ENCODE data around the gene TRRAP.
"Not testable (repeated sequence)": the region's sequence is repeated elsewhere in the genome, so short reads cannot be mapped to it uniquely, and the experiment has no call there.

The TRRAP gene

GRCh38 chr7:98866765-98867164 lies 11.6 kb upstream of the TRRAP start:
- DNase-seq = no peak

- no peak for DNase-seq
These were observed 9.9 kb upstream of the TRRAP start for GRCh38 chr7:98868450-98868849.

GRCh38 chr7:98869027-98869596 lies 9.2 kb upstream of the TRRAP start:
- DNase-seq = no peak

GRCh38 chr7:98869597-98870120 lies 8.7 kb upstream of the TRRAP start, which contains the start of gene TMEM130:
TMEM130 (minus strand) TSS chr7:98870014; CDS start chr7:98869861, 153 bp downstream.
- DNase-seq = no peak

GRCh38 chr7:98870121-98870651 lies 8.1 kb upstream of the TRRAP start:
- DNase-seq = peak; percentile 22 to 24

- DNase-seq = no peak
These were observed 7.4 kb upstream of the TRRAP start for GRCh38 chr7:98870807-98871491.

GRCh38 chr7:98872328-98872924 lies 5.9 kb upstream of the TRRAP start:
- no peak for DNase-seq

- DNase-seq = not testable (repeated sequence)
These were observed 4.7 kb upstream of the TRRAP start for GRCh38 chr7:98873610-98874009.

- no peak for DNase-seq
These were observed 3.4 kb upstream of the TRRAP start for GRCh38 chr7:98874942-98875341.

- no peak for DNase-seq
These were observed 2.8 kb upstream of the TRRAP start for GRCh38 chr7:98875501-98875900.

- DNase-seq = no peak
These were observed 1.2 kb upstream of the TRRAP start for GRCh38 chr7:98877146-98877545.

- DNase-seq = no peak
These were observed 504 bp upstream of the TRRAP start for GRCh38 chr7:98877692-98878364.

GRCh38 chr7:98879198-98879978 lies 1.1 kb downstream of the TRRAP start:
- no peak for DNase-seq

GRCh38 chr7:98879979-98880315 lies 1.6 kb downstream of the TRRAP start:
- DNase-seq = no peak

GRCh38 chr7:98880485-98880884 lies 2.2 kb downstream of the TRRAP start:
- DNase-seq = no peak

GRCh38 chr7:98881561-98882315 lies 3.4 kb downstream of the TRRAP start:
- no peak for DNase-seq

- no peak for DNase-seq
These were observed 6.1 kb downstream of the TRRAP start for GRCh38 chr7:98884416-98884815.

GRCh38 chr7:98887038-98887437 lies 8.7 kb downstream of the TRRAP start:
- no peak for DNase-seq

GRCh38 chr7:98892609-98893008 lies 14.3 kb downstream of the TRRAP start:
- no peak for DNase-seq

- DNase-seq = no peak
These were observed 21.5 kb downstream of the TRRAP start for GRCh38 chr7:98899816-98900215.

GRCh38 chr7:98900815-98901214 lies 22.5 kb downstream of the TRRAP start:
- DNase-seq = no peak

GRCh38 chr7:98902523-98902922 lies 24.2 kb downstream of the TRRAP start:
- no peak for DNase-seq

Measured in hippocampal formation (tissue), 2 donors.